Transverse colon (tissue), 4 donors: ENCODE results near the gene TRPM1.

Source experiments
- EP300 ChIP-seq: sonication (generic); formaldehyde crosslinking; IDR thresholded peaks from one replicate; pipeline ENCODE4 v1.6.1; 2017; ENCODE audit warnings: antibody characterized with exemption, low read depth
- POLR2A ChIP-seq: fragments of 450-650 bp; IDR thresholded peaks from one replicate; pipeline ENCODE4 v1.6.1; 2016; ENCODE audit warnings: antibody characterized with exemption, mild to moderate bottlenecking, moderate library complexity
- POLR2AphosphoS5 ChIP-seq, 3 donors: sonication (generic); formaldehyde crosslinking; IDR thresholded peaks; one replicate each; pipeline ENCODE4 v1.6.1; 2016; ENCODE audit warnings: antibody characterized with exemption in 3 of 3
- TF ChIP-seq, protein P1 (sequence below), 5 experiments: fragments of 200-600 bp in 3 of 5; fragments of 450-650 bp in 2 of 5; sonication (generic) in 3 of 5; IDR thresholded peaks; 1 replicate in 2 of 5; 2 replicates in 3 of 5; pipeline ENCODE4 v1.5.1; 2016 to 2017; ENCODE audit warnings: antibody characterized with exemption in 5 of 5, inconsistent platforms in 3 of 5, mild to moderate bottlenecking in 2 of 5, moderate library complexity in 1 of 5

DNA sequence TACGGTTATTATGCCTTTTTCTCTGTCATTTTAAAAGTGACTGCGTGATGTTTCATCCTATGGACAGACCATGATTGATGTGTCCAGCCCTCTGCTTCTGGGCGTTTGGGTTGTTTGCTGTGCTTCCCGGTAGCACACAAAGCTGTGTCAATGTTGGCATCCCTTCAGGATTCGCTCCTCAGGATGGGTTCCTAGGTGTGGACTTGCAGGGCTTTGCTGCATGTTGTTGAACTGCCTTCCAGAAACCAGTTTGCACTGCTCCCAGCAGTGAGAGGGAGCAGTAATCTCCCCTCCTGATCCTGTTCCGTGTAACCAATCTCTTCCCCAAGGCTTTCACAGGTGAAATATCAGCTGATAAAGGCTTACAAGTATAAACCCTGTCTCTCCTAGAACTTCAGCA lies 787 bp downstream of the TRPM1 start:
- TF ChIP-seq, protein P1, sequence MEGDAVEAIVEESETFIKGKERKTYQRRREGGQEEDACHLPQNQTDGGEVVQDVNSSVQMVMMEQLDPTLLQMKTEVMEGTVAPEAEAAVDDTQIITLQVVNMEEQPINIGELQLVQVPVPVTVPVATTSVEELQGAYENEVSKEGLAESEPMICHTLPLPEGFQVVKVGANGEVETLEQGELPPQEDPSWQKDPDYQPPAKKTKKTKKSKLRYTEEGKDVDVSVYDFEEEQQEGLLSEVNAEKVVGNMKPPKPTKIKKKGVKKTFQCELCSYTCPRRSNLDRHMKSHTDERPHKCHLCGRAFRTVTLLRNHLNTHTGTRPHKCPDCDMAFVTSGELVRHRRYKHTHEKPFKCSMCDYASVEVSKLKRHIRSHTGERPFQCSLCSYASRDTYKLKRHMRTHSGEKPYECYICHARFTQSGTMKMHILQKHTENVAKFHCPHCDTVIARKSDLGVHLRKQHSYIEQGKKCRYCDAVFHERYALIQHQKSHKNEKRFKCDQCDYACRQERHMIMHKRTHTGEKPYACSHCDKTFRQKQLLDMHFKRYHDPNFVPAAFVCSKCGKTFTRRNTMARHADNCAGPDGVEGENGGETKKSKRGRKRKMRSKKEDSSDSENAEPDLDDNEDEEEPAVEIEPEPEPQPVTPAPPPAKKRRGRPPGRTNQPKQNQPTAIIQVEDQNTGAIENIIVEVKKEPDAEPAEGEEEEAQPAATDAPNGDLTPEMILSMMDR (IDR thresholded peaks at IDR 0.05) = no peak
- no peak for TF ChIP-seq POLR2A
- TF ChIP-seq POLR2AphosphoS5 (IDR thresholded peaks at IDR 0.05) = no peak
- TF ChIP-seq EP300 = no peak
